Fibroblast of lung (primary cell): ENCODE measurements around the gene CCDC57.

Experiments
- CTCF ChIP-seq, 2 donors: IDR thresholded peaks in 1 of 2; conservative IDR thresholded peaks in 1 of 2; 1 replicate in 1 of 2; 2 replicates in 1 of 2; pipeline ENCODE4 v1.5.1; 2011 to 2012; ENCODE audit warnings: low read length in 2 of 2, control low read depth in 1 of 2, inconsistent platforms in 1 of 2, low read depth in 1 of 2, mild to moderate bottlenecking in 1 of 2
- EZH2 ChIP-seq: IDR thresholded peaks from 2 replicates; pipeline ENCODE4 v1.5.1; 2012; ENCODE audit warnings: low read length, control low read depth, mild to moderate bottlenecking; ENCODE audit errors: missing control alignments

- no peak for TF ChIP-seq CTCF (conservative IDR thresholded peaks at IDR 0.05 in 1 of 2, IDR thresholded peaks at IDR 0.05 in 1 of 2; ENCODE audit: low read depth in 1 of 2, low read length in 2 of 2)
- no peak for TF ChIP-seq EZH2
Measured at GRCh38 chr17:82158825-82159224, 53.8 kb downstream of the CCDC57 start.
